HCT116 (cell line): ENCODE measurements around the gene PC. TPM values are rescaled to one million over a fixed set of nuclear protein-coding genes. Genes with fewer than 3 reads are reported as not detected.

Experiments used
- ATAC-seq: fragments of 200-7000 bp; cut with Tn5 transposase; 2 replicates; pipeline ENCODE4 v1.9.1; 2020; ENCODE audit warnings: mild to moderate bottlenecking, moderate library complexity
- BruUV-seq: library from RNA; stranded (reverse); fragments of 400-500 nt; replicated peaks from 2 replicates; lab custom pipeline; 2021; lab: Mats Ljungman, UMichigan
- CTCF ChIA-PET: fragments of 300-600 bp; sonication (Branson Sonifier 250); formaldehyde crosslinking; loops from one replicate; lab custom pipeline; 2021; ENCODE audit warnings: antibody characterized with exemption; lab: Charles Lee
- POLR2A ChIA-PET: fragments of 300-600, 350-600 bp; sonication (Branson Sonifier 250); formaldehyde crosslinking; loops from one replicate; lab custom pipeline; 2021; ENCODE audit warnings: antibody characterized with exemption; lab: Charles Lee
- RAD21 ChIA-PET, 2 experiments: fragments of 300-600 bp; sonication (Branson Sonifier 250); formaldehyde crosslinking; loops; one replicate each; lab custom pipeline; 2023; ENCODE audit warnings: low total read pairs in 2 of 2; ENCODE audit not compliant: uncharacterized antibody in 2 of 2, unreplicated experiment in 2 of 2, low non-redundant PET in 1 of 2; lab: Charles Lee
- DNase-seq: peaks from one replicate; pipeline ENCODE4 v3.0.0-alpha.2; 2010; ENCODE audit warnings: low read depth, low spot score
- H2AFZ ChIP-seq: fragments of 200-600 bp; shearing (Covaris generic), sonication (generic); 2 replicates; pipeline ENCODE4 v1.6.1; 2017; ENCODE audit warnings: low read depth, mixed run types, mixed read lengths, antibody characterized with exemption, low read length; ENCODE audit not compliant: poor library complexity, severe bottlenecking
- H3K27ac ChIP-seq: 2 replicates; pipeline ENCODE4 v1.5.1; 2012; ENCODE audit warnings: low read depth, low read length
- H3K27me3 ChIP-seq: fragments of 200-600 bp; sonication (generic); 2 replicates; pipeline ENCODE4 v1.6.1; 2016; ENCODE audit warnings: mixed run types, low read length, mixed read lengths; ENCODE audit not compliant: insufficient read depth
- H3K36me3 ChIP-seq, 2 experiments: fragments of 200-500 bp in 1 of 2; fragments of 200-600 bp in 1 of 2; sonication (Bioruptor generic) in 1 of 2; sonication (generic) in 1 of 2; 2 replicates each; pipeline versions ENCODE4 v1.5.1 to v1.6.1; 2014 to 2016; ENCODE audit warnings: low read length in 2 of 2, inconsistent platforms in 1 of 2, mixed read lengths in 1 of 2, mixed run types in 1 of 2; ENCODE audit not compliant: insufficient read depth in 2 of 2, control insufficient read depth in 1 of 2
- H3K4me1 ChIP-seq, 2 experiments: fragments of 200-600 bp in 1 of 2; sonication (generic) in 1 of 2; 2 replicates each; pipeline versions ENCODE4 v1.5.1 to v1.6.1; 2012 to 2017; ENCODE audit warnings: low read length in 2 of 2, inconsistent platforms in 1 of 2, mild to moderate bottlenecking in 1 of 2, mixed read lengths in 1 of 2, mixed run types in 1 of 2, moderate library complexity in 1 of 2; ENCODE audit not compliant: insufficient read depth in 2 of 2, control insufficient read depth in 1 of 2
- H3K4me2 ChIP-seq: fragments of 200-600 bp; sonication (generic); 2 replicates; pipeline ENCODE4 v1.6.1; 2017; ENCODE audit warnings: mixed run types, low read length, mixed read lengths
- H3K4me3 ChIP-seq, 2 experiments: fragments of 200-600 bp in 1 of 2; sonication (generic) in 1 of 2; replicated peaks in 1 of 2; 2 replicates each; pipeline ENCODE4 v1.5.1; 2011 to 2016; ENCODE audit warnings: low read length in 2 of 2, control low read depth in 1 of 2, low read depth in 1 of 2, mild to moderate bottlenecking in 1 of 2, mixed read lengths in 1 of 2, mixed run types in 1 of 2
- H3K79me2 ChIP-seq: fragments of 200-600 bp; sonication (generic); 2 replicates; pipeline ENCODE4 v1.6.1; 2017; ENCODE audit warnings: mild to moderate bottlenecking, mixed run types, low read length, moderate library complexity, mixed read lengths; ENCODE audit not compliant: insufficient read depth
- H3K9ac ChIP-seq: fragments of 200-600 bp; sonication (generic); 2 replicates; pipeline ENCODE4 v1.6.1; 2016; ENCODE audit warnings: low read length, mixed read lengths
- H3K9me2 ChIP-seq: fragments of 200-600 bp; sonication (generic), shearing (Covaris generic); 2 replicates; pipeline ENCODE4 v1.6.1; 2017; ENCODE audit warnings: mixed run types, mild to moderate bottlenecking, moderate library complexity; ENCODE audit not compliant: insufficient read depth
- H3K9me3 ChIP-seq, 2 experiments: fragments of 200-500 bp in 1 of 2; fragments of 200-600 bp in 1 of 2; sonication (Bioruptor generic) in 1 of 2; sonication (generic) in 1 of 2; 2 replicates each; pipeline ENCODE4 v1.6.1; 2014 to 2017; ENCODE audit warnings: low read length in 2 of 2, mixed read lengths in 2 of 2, inconsistent platforms in 1 of 2, low read depth in 1 of 2, mild to moderate bottlenecking in 1 of 2, mixed run types in 1 of 2, moderate library complexity in 1 of 2; ENCODE audit not compliant: control insufficient read depth in 1 of 2, insufficient read depth in 1 of 2
- H4K20me1 ChIP-seq: fragments of 200-600 bp; sonication (generic), shearing (Covaris generic); 2 replicates; pipeline ENCODE4 v1.6.1; 2017; ENCODE audit warnings: mixed run types, mild to moderate bottlenecking, moderate library complexity; ENCODE audit not compliant: insufficient read depth
- ATF3 ChIP-seq: IDR thresholded peaks from 2 replicates; pipeline ENCODE4 v1.6.1; 2012
- CBX3 ChIP-seq: IDR thresholded peaks from 2 replicates; pipeline ENCODE4 v1.6.1; 2012; ENCODE audit warnings: low read depth
- CEBPB ChIP-seq: IDR thresholded peaks from 2 replicates; pipeline ENCODE4 v1.6.1; 2012; ENCODE audit warnings: low read depth
- CTCF ChIP-seq, 3 experiments: fragments of 200-600 bp in 1 of 3; sonication (generic) in 1 of 3; IDR thresholded peaks in 2 of 3; conservative IDR thresholded peaks in 1 of 3; 2 replicates each; pipeline ENCODE4 v1.5.1; 2012 to 2017; ENCODE audit warnings: low read depth in 2 of 3, low read length in 2 of 3, antibody characterized with exemption in 1 of 3, borderline replicate concordance in 1 of 3, control low read depth in 1 of 3, mild to moderate bottlenecking in 1 of 3, mixed read lengths in 1 of 3, mixed run types in 1 of 3, moderate library complexity in 1 of 3; ENCODE audit not compliant: insufficient read depth in 1 of 3
- EGR1 ChIP-seq: IDR thresholded peaks from 2 replicates; pipeline ENCODE4 v1.6.1; 2012; ENCODE audit warnings: low read depth
- ELF1 ChIP-seq: IDR thresholded peaks from 2 replicates; pipeline ENCODE4 v1.6.1; 2012; ENCODE audit warnings: low read depth, borderline replicate concordance
- EZH2phosphoT487 ChIP-seq: fragments of 200-600 bp; IDR thresholded peaks from 2 replicates; pipeline ENCODE4 v1.6.1; 2018; ENCODE audit warnings: antibody characterized with exemption, borderline replicate concordance
- FOSL1 ChIP-seq: IDR thresholded peaks from 2 replicates; pipeline ENCODE4 v1.6.1; 2012; ENCODE audit warnings: low read depth
- JUND ChIP-seq: IDR thresholded peaks from 2 replicates; pipeline ENCODE4 v1.6.1; 2012
- MAX ChIP-seq: IDR thresholded peaks from 2 replicates; pipeline ENCODE4 v1.6.1; 2012
- POLR2A ChIP-seq: IDR thresholded peaks from 2 replicates; pipeline ENCODE4 v1.7.0; 2011; ENCODE audit warnings: borderline replicate concordance; ENCODE audit not compliant: insufficient read depth, insufficient read length; ENCODE audit errors: extremely low read depth
- RAD21 ChIP-seq: IDR thresholded peaks from 2 replicates; pipeline ENCODE4 v1.6.1; 2012; ENCODE audit warnings: low read depth, mild to moderate bottlenecking
- REST ChIP-seq: IDR thresholded peaks from 2 replicates; pipeline ENCODE4 v1.6.1; 2012; ENCODE audit warnings: low read depth
- SIN3A ChIP-seq: IDR thresholded peaks from 2 replicates; pipeline ENCODE4 v1.6.1; 2012; ENCODE audit warnings: low read depth
- SP1 ChIP-seq: IDR thresholded peaks from 2 replicates; pipeline ENCODE4 v1.6.1; 2012; ENCODE audit warnings: low read depth
- SRF ChIP-seq: IDR thresholded peaks from 2 replicates; pipeline ENCODE4 v1.6.1; 2012; ENCODE audit warnings: low read depth
- TCF7L2 ChIP-seq: IDR thresholded peaks from 2 replicates; pipeline ENCODE4 v1.7.0; 2011; ENCODE audit warnings: borderline replicate concordance, inconsistent platforms; ENCODE audit not compliant: insufficient read depth, insufficient read length; ENCODE audit errors: extremely low read depth
- YY1 ChIP-seq: IDR thresholded peaks from 2 replicates; pipeline ENCODE4 v1.6.1; 2011; ENCODE audit warnings: low read length, low read depth, moderate library complexity, mild to moderate bottlenecking; ENCODE audit not compliant: insufficient replicate concordance; ENCODE audit errors: extremely low read depth
- ZBTB33 ChIP-seq: IDR thresholded peaks from 2 replicates; pipeline ENCODE4 v1.6.1; 2011; ENCODE audit warnings: mild to moderate bottlenecking, low read length, moderate library complexity; ENCODE audit not compliant: insufficient replicate concordance; ENCODE audit errors: extremely low read depth
- ZFX ChIP-seq: fragments of 450-650 bp; IDR thresholded peaks from 2 replicates; pipeline ENCODE4 v1.6.1; 2017
- ZNF274 ChIP-seq: fragments of 200-500 bp; sonication (Bioruptor generic); IDR thresholded peaks from 2 replicates; pipeline ENCODE4 v1.6.1; 2014; ENCODE audit warnings: mild to moderate bottlenecking, low read depth, low read length, inconsistent platforms
- intact Hi-C: fragments of 100-400 bp; cut with micrococcal nuclease; formaldehyde crosslinking; loops from 2 replicates; pipeline ENCODE4 v1.10.0; 2022
- total RNA-seq: library from RNA; stranded (reverse); gene quantifications from one replicate; pipeline ENCODE4 v1.2.1, GENCODE V29; 2021; ENCODE audit not compliant: unreplicated experiment

PC gene
- total RNA-seq, 1 experiment from 2014 or later = 24.1 TPM

GRCh38 chr11:66950112-66950535 is 8.1 kb downstream of the PC start:
- ChIA-PET RAD21 (interaction anchor here in 1 of 2 experiments (0.6 kb wide), 1 partner anchor 14 kb away, joined by 3 read pairs; no protein-coding TSS in a partner anchor), CTCF (interaction anchor here (0.7 to 1.0 kb wide), 2 partner anchors 67 to 69 kb away, joined by 3 to 5 read pairs; no protein-coding TSS in a partner anchor), POLR2A (interaction anchor here (0.9 kb wide), 1 partner anchor 21 kb away, joined by 4 read pairs; no protein-coding TSS in a partner anchor)
- H3K9me2 ChIP-seq = no peaks in the 10 kb centered on the region
- peak overlapping the region; percentile 50 for H3K4me2 ChIP-seq
- H2AFZ ChIP-seq = peak overlapping the region; percentile 13
- DNase-seq (peak; percentile 90), ATAC-seq (peak; percentile 88)
- no peaks in the 10 kb centered on the region for H3K79me2 ChIP-seq
- no TSS peak for BruUV-seq
- H3K36me3 ChIP-seq = no peaks in the 10 kb centered on the region
- intact Hi-C loops = loop anchor here (10.0 kb wide), 1 partner anchor 65 kb away; no protein-coding TSS in a partner anchor
- H3K9me3 ChIP-seq = no peaks in the 10 kb centered on the region
- peak overlapping the region; percentile 73 for H3K27ac ChIP-seq
- H3K4me1 ChIP-seq = peaks cover 32 to 33% of the 10 kb centered on the region in 2 experiments
- no peaks in the 10 kb centered on the region for H3K27me3 ChIP-seq
- H3K9ac ChIP-seq = peak overlapping the region; percentile 44
- H4K20me1 ChIP-seq = no peaks in the 10 kb centered on the region
- H3K4me3 ChIP-seq = no peak overlapping the region
- TF ChIP-seq ZBTB33 = no peak
- TF ChIP-seq YY1 = peak; percentile 58
- peak; percentile 76 for TF ChIP-seq JUND
- no peak for TF ChIP-seq SIN3A
- no peak; the same call in 1 of the 2 replicates for TF ChIP-seq ATF3
- TF ChIP-seq ZNF274 = no peak
- TF ChIP-seq EGR1 = no peak
- no peak for TF ChIP-seq ZFX
- peak; percentile 84 for TF ChIP-seq MAX
- no peak for TF ChIP-seq RAD21
- no peak for TF ChIP-seq TCF7L2
- TF ChIP-seq CBX3 = peak; percentile 71
- TF ChIP-seq SP1 = peak; percentile 97
- no peak for TF ChIP-seq EZH2phosphoT487
- no peak for TF ChIP-seq POLR2A
- no peak for TF ChIP-seq CEBPB
- no peak for TF ChIP-seq CTCF (IDR thresholded peaks at IDR 0.05 in 2 of 3, conservative IDR thresholded peaks at IDR 0.05 in 1 of 3; ENCODE audit: borderline replicate concordance in 1 of 3, insufficient read depth in 1 of 3, low read depth in 2 of 3, low read length in 2 of 3)
- TF ChIP-seq REST = no peak
- TF ChIP-seq SRF = no peak; the same call in 1 of the 2 replicates
- TF ChIP-seq ELF1 = no peak
- peak; percentile 81 for TF ChIP-seq FOSL1
